RWPE1 (cell line): ENCODE data around the gene BICRAL.
A peak's percentile ranks its signal among the peaks of the same experiment; 100 is the strongest.

Experiments used
- CTCF ChIA-PET: fragments of 350-600 bp; sonication (Branson Sonifier 250); formaldehyde crosslinking; extraction: SDS; loops from one replicate; lab custom pipeline; 2021; lab: Yijun Ruan, JAX
- POLR2A ChIA-PET: fragments of 400-600 bp; formaldehyde crosslinking; extraction: SDS; loops from one replicate; lab custom pipeline; 2020; ENCODE audit warnings: antibody characterized with exemption; ENCODE audit not compliant: low non-redundant PET; lab: Yijun Ruan, JAX
- DNase-seq: peaks from one replicate; pipeline ENCODE4 v3.0.0; 2012; ENCODE audit warnings: low spot score
- H3K27ac ChIP-seq: fragments of 450-650 bp; 2 replicates; pipeline ENCODE4 v1.5.1; 2017
- TF ChIP-seq, protein P1 (sequence below): fragments of 450-650 bp; conservative IDR thresholded peaks from 2 replicates; pipeline ENCODE4 v1.5.1; 2017; ENCODE audit warnings: low read depth, mild to moderate bottlenecking

BICRAL gene

DNA sequence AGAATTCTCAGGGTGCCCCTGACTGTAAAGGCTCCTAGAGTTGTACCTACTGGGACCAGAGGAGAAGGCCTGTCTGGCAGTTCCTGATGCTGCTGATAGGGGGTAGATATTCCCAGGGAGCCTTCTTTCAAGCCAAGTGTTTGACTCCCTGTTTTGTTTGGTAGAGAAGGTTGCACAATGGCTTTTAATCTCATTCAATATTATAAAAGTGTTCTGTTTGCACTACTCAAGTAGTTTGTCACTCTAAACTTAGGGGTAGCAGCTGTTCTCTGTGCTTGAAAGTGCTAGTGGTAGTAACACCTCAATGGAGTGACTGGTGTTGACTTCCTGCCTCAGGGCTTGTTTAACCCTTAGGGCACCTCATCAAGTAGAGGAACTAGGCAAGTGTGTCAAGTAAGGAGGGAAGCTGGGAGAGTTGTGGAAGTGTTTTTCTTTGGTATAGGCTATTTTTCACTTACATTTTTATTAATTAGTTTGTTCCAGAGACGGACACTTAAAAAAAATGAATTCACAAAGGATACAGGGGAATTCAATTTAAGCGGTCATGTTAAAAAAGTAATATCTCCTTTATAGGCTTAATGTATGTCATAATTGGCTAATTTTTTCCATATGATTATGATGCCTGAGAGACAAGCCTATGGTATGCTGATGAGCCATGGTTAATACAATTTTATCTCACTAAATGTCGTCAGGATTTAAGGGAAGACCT lies 38.1 kb downstream of the BICRAL start:
- H3K27ac ChIP-seq = no peak overlapping the region
- no peak for DNase-seq
- TF ChIP-seq, protein P1, sequence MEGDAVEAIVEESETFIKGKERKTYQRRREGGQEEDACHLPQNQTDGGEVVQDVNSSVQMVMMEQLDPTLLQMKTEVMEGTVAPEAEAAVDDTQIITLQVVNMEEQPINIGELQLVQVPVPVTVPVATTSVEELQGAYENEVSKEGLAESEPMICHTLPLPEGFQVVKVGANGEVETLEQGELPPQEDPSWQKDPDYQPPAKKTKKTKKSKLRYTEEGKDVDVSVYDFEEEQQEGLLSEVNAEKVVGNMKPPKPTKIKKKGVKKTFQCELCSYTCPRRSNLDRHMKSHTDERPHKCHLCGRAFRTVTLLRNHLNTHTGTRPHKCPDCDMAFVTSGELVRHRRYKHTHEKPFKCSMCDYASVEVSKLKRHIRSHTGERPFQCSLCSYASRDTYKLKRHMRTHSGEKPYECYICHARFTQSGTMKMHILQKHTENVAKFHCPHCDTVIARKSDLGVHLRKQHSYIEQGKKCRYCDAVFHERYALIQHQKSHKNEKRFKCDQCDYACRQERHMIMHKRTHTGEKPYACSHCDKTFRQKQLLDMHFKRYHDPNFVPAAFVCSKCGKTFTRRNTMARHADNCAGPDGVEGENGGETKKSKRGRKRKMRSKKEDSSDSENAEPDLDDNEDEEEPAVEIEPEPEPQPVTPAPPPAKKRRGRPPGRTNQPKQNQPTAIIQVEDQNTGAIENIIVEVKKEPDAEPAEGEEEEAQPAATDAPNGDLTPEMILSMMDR = no peak
- ChIA-PET POLR2A (no interaction called here), CTCF (interaction anchor here (0.7 kb wide), 1 partner anchor 35 kb away, joined by 4 read pairs; no protein-coding TSS in a partner anchor)

DNA sequence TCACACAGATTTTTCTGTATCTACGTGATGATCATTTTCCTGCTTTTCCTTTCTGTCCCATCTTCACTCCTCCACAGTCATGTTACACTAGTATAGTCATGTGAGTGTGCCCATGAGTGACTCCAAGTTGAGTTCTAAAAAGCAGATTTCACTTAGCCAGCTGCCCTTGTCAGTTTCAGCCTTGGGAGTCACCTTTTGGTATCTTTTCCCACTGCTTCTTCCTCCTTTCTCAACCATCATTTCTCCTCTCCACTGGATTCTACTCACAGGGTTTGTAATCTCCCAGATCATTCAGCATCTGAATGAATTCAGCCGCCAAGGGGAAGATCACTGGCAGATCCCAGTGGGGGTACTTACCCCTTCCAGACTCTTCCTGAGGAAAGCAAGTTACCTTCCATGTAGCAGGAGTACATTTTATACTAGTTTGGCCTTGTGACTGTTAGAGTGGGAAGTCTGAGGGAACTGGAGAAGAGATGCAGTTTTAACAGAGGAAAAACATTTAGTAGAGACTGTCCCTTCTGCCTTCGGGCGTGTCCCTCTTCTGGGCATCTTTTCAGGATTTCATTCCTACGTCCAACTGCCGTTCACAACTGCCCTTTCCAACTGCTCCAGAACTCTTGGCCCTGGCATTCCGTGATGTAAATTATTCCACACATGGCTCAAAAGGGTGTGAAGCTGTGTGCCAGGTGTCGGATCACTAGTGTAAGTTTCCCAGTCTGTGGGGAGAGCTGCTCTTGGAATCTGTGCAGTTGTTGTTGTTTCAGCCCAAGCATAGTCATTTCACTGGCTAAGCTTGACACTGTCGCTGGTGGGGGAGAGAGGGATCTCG lies 38.9 kb downstream of the BICRAL start:
- POLR2A ChIA-PET = no interaction called here
- peak overlapping the region; percentile 25 for H3K27ac ChIP-seq
- TF ChIP-seq, protein P1 = no peak
- DNase-seq = no peak
- CTCF ChIA-PET = interaction anchor here (0.6 kb wide), 1 partner anchor 592 kb away, joined by 4 read pairs; no protein-coding TSS in a partner anchor

GRCh38 chr6:42821341-42821668 lies 39.5 kb downstream of the BICRAL start:
- TF ChIP-seq, protein P1 = no peak
- peak overlapping the region; percentile 25 for H3K27ac ChIP-seq
- ChIA-PET CTCF (interaction anchor here (0.6 kb wide), 1 partner anchor 592 kb away, joined by 4 read pairs; no protein-coding TSS in a partner anchor), POLR2A (no interaction called here)
- no peak for DNase-seq

GRCh38 chr6:42821846-42822245 lies 40.0 kb downstream of the BICRAL start:
- TF ChIP-seq, protein P1 = no peak
- H3K27ac ChIP-seq = no peak overlapping the region
- ChIA-PET CTCF (interaction anchor here (0.6 kb wide), 1 partner anchor 593 kb away, joined by 4 read pairs; no protein-coding TSS in a partner anchor), POLR2A (no interaction called here)
- no peak for DNase-seq

- CTCF ChIA-PET = interaction anchor here (0.6 kb wide), 2 partner anchors 417 to 894 kb away, joined by 3 read pairs; no protein-coding TSS in a partner anchor
- no peak overlapping the region for H3K27ac ChIP-seq
- TF ChIP-seq, protein P1 = no peak
- POLR2A ChIA-PET = no interaction called here
- DNase-seq = no peak
Observed at GRCh38 chr6:42829561-42830092, 47.8 kb downstream of the BICRAL start.

DNA sequence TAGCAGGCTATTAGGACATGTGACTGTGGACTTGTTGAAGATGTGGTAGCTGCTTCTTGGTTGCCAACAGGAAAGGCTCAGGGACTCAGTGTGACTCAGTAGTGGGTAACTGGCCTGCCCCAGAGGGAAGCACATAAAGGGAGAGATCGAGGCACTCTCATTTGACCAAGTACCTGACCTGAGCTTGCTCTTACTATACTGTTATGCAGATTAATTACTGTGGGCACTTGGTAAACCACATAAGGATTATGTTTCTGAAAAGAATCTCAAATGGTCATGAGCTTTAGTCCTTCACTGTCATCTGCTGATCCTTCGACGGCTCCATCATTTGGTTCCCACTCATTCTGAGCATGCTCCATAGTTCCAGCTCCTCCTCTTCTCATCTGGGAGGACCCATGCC lies 49.4 kb downstream of the BICRAL start:
- POLR2A ChIA-PET = no interaction called here
- no peak overlapping the region for H3K27ac ChIP-seq
- TF ChIP-seq, protein P1 = no peak
- no peak for DNase-seq
- CTCF ChIA-PET = interaction anchor here (0.5 to 0.7 kb wide), 3 partner anchors 13 to 126 kb away, joined by 3 to 4 read pairs (median 3); no protein-coding TSS in a partner anchor
